Effector memory CD4-positive, alpha-beta T cell (primary cell): Measurements from ENCODE around the gene PPP2R5C.
A peak's percentile ranks its signal among the peaks of the same experiment; 100 is the strongest.
"Not testable (repeated sequence)": the region's sequence is repeated elsewhere in the genome, so short reads cannot be mapped to it uniquely, and the experiment has no call there.

Experiments used
- DNase-seq, 3 donors: peaks; one replicate each; pipeline ENCODE4 v3.0.0-alpha.2; 2020
- H3K27ac ChIP-seq: 2 replicates; pipeline ENCODE4 v1.7.0; 2013; ENCODE audit warnings: mild to moderate bottlenecking, low read length, moderate library complexity; ENCODE audit not compliant: insufficient read depth, poor library complexity, severe bottlenecking
- H3K27me3 ChIP-seq: replicated peaks from 2 replicates; pipeline ENCODE4 v1.7.0; 2013; ENCODE audit warnings: mild to moderate bottlenecking, low read length; ENCODE audit not compliant: insufficient read depth, control insufficient read depth, poor library complexity, severe bottlenecking
- H3K36me3 ChIP-seq: 2 replicates; pipeline ENCODE4 v1.7.0; 2013; ENCODE audit warnings: mild to moderate bottlenecking, low read length, moderate library complexity; ENCODE audit not compliant: control insufficient read depth, insufficient read depth
- H3K4me1 ChIP-seq: 2 replicates; pipeline ENCODE4 v1.7.0; 2013; ENCODE audit warnings: low read length, mild to moderate bottlenecking; ENCODE audit not compliant: control insufficient read depth, insufficient read depth, poor library complexity, severe bottlenecking
- H3K4me3 ChIP-seq: 2 replicates; pipeline ENCODE4 v1.7.0; 2013; ENCODE audit warnings: low read length, low read depth, mild to moderate bottlenecking; ENCODE audit not compliant: insufficient read depth, poor library complexity, severe bottlenecking
- H3K9me3 ChIP-seq: 2 replicates; pipeline ENCODE4 v1.7.0; 2013; ENCODE audit warnings: mild to moderate bottlenecking, low read length, moderate library complexity; ENCODE audit not compliant: control insufficient read depth

Gene PPP2R5C

DNA sequence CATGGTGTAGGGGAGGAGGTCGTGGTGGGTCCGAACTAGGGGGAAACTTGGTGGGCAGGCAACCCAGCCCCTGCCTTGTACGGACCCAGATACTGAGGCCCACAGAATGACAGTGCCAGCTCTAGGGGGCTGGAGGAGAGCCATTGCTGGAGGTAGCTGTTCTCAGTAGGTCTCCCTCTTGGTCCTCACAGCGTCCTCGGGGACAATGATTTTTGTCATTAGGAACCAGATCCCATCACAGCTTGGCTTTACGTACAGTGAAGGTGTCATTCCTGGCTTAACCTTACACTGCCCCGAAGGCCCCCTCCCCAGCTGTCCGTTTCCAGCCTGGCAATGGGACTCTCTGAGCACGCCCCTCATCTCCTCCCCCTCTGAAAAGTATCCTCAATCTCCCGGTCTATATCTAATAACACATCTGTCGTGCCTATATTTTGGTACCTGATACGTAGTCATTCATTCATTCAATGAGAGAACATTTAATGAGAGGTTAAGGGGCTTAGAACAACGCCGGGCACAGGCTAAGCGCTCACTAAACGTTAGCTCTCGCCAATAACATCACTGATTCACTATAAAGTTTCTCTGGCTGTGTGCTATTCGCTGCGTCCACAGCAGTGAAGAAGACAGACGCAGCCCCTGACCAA, 202.3 kb downstream of the PPP2R5C start:
- Histone ChIP-seq H3K4me3 (no peak overlapping the region), H3K27ac (no peak overlapping the region), H3K4me1 (no peaks in the 10 kb centered on the region), H3K36me3 (no peaks in the 10 kb centered on the region), H3K9me3 (no peaks in the 10 kb centered on the region), H3K27me3 (no peaks in the 10 kb centered on the region)
- no peak for DNase-seq

DNA sequence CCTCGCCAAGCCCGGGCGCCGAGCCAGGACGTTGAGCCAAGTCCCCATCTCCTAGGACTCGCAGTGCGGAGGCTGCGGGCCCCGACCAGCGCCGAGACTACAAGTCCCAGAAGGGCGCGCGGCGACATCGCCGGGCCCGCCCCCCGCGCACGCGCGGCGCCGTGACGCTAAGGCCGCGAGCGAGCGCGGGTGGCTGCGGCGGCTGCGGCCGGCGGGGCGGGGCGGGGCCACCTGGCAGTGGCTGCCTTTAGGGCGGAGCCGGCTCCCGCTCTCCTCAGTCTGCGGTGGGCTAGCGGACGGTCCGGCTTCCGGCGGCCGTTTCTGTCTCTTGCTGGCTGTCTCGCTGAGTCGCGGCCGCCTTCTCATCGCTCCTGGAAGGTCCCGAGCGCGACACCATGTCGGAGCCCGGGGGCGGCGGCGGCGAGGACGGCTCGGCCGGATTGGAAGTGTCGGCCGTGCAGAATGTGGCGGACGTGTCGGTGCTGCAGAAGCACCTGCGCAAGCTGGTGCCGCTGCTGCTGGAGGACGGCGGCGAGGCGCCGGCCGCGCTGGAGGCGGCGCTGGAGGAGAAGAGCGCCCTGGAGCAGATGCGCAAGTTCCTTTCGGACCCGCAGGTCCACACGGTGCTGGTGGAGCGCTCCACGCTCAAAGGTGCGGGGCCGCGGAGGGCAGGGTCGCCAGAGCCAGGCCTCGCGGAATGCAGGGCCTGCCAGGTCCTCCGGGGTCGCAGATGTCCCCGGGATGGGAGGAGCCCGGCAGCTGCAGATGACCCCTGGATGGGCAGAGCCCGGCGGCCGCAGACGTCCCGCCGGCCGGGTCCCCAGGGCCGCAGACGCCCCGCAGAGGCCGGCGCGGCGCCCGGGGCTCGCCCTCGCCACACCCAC, 203.0 kb downstream of the PPP2R5C start, which contains the start of gene DYNC1H1:
TSS of gene DYNC1H1 (plus strand) at position 277 of the 884 bp plus-strand sequence. CDS start at position 396, 119 bp downstream.
- no peaks in the 10 kb centered on the region for H3K9me3 ChIP-seq
- no peaks in the 10 kb centered on the region for H3K4me1 ChIP-seq
- H3K4me3 ChIP-seq: peak within 1 kb of the TSS; percentile 99

DNA sequence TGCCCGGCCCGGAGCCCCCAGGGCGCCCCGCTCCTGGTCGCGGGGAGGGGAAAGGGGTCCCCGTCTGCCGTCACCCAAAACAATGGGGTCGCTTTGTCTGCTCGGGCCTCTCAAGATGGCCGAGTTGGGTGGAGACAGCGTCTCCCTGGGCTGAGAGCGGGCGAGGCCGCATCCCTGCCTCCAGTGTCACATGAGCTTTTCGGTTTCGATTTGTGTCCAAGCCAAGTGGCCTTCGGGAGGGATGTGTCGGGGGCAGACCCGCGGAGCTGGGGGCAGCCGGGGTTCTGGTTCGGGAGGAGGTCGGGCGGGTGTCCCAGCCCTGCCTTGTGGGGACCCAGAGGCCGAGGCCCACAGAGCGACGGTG, 203.7 kb downstream of the PPP2R5C start:
- Histone ChIP-seq H3K27ac (peak overlapping the region; percentile 82), H3K4me1 (no peaks in the 10 kb centered on the region), H3K27me3 (no peaks in the 10 kb centered on the region), H3K36me3 (peaks cover 5% of the 10 kb centered on the region), H3K4me3 (peak overlapping the region; percentile 99), H3K9me3 (no peaks in the 10 kb centered on the region)
- peak; percentile 33 to 51 (median 39) for DNase-seq

More for the DNA sequence above, 203.0 kb downstream of the PPP2R5C start, which contains the start of gene DYNC1H1:
- no peaks in the 10 kb centered on the region for H3K27me3 ChIP-seq
- peak; percentile 80 to 85 (median 82) for DNase-seq
- peak within 1 kb of the TSS; percentile 82 for H3K27ac ChIP-seq
- H3K36me3 ChIP-seq: peaks cover 4% of the 10 kb centered on the region

DNA sequence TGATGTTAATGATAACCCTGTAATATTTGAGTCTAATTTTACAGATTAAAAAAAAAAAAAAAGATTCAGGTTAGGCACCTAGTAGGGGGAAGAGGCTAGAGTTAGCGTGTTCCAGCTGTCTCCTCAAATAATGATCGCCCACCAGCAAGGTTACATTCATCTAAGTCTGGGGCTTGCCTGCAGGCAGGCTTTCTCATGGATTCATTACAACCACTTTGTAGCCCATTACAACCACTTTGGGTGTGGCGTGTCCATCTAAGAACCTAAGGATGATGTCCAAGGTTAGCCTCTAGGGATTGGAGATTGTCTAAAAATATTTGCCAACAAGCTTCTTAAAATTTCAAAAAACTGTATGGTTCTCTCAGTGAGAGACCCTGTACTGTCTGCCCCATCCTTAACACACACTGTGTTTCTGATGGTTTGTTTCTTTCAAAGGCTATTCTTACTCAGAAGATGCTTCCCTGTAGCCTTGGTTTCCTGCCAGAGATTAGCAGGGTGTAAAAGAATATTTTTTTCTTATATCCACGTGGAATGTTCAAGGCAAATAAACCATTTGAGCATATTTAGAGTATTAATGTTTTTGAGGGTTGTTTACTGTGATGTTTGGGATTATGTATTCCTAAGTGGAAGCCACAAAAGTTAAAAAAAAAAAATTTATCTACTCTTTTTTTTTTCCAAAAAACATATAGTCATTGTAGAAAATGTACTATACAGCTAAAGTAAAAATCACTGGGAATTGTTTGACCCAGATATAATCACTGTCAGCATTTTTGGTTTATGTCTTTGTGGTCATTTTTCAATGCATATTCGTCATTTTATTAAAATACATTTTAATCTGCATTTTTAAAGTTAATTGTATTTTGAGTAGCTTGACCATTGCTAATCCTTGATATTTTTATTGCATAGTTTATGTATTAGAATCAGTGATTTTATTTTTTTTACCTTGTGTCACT, 204.5 kb downstream of the PPP2R5C start:
- DNase-seq: no peak

DNA sequence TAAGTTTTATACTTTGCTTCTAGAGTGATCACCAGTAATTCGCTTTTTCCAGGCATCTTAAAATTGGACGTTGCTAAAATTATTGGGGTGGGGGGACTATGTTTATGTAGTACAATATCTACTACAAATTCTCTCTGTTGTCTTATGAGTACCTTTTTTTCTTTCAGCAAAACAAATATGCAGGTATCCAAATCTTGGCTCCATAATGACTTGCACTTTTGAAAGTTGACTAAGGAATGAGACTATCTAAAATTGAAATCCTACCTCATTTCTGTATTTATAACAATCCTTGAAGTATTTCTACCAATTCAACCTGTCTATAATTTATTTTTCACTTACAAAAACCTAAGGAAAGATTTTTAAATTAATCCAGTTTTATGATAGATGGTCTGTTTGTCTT, 205.2 kb downstream of the PPP2R5C start:
- no peaks in the 10 kb centered on the region for H3K4me1 ChIP-seq
- no peak for DNase-seq
- no peak overlapping the region for H3K4me3 ChIP-seq
- H3K27ac ChIP-seq: peak overlapping the region; percentile 22
- no peaks in the 10 kb centered on the region for H3K27me3 ChIP-seq
- H3K36me3 ChIP-seq: peaks cover 5% of the 10 kb centered on the region
- H3K9me3 ChIP-seq: no peaks in the 10 kb centered on the region

More for the DNA sequence above, 204.5 kb downstream of the PPP2R5C start:
- Histone ChIP-seq H3K4me3 (peak overlapping the region; percentile 99), H3K36me3 (peaks cover 5% of the 10 kb centered on the region), H3K27me3 (no peaks in the 10 kb centered on the region), H3K27ac (peak overlapping the region; percentile 82), H3K4me1 (no peaks in the 10 kb centered on the region), H3K9me3 (no peaks in the 10 kb centered on the region)

DNA sequence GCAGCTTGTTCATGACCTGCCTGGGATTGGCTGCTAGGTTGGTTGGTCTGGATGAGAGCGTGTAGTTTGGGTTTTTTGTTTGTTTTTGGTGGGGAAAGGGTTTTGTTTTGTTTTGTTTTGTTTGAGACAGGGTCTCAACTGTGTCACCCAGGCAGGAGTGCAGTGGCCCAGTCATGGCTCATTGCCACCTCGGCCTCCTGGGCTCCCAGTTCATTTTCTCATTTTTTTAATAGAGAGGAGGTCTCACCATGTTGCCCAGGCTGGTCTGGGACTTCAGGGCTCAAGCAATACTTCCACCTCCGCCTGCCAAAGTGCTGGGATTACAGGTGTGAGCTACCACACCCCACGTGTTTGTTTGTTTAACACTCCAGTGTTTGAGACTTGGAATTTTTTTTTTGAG, 206.7 kb downstream of the PPP2R5C start:
- Histone ChIP-seq H3K4me1 (no peaks in the 10 kb centered on the region), H3K36me3 (peaks cover 5% of the 10 kb centered on the region), H3K4me3 (no peak overlapping the region), H3K27me3 (no peaks in the 10 kb centered on the region), H3K9me3 (no peaks in the 10 kb centered on the region), H3K27ac (no peak overlapping the region)
- no peak for DNase-seq

DNA sequence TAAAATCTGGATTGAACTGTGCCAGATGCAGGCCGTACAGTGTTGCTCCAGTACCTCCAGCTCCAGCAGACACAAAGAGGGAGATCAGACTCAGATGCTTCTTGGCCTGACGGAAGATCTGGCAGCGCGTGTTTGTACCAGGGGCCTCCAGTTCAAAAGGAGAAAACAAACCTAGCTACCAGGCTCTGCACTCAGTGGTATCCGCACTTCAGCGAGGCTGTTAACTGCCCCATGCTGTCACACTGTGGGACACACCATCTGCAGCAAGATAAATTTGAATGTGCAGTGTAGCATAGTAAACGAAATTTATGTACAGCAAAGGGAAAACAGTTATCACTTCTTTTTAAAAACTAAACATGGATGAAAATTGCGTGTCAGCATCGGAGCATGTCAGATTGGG, 208.0 kb downstream of the PPP2R5C start:
- no peak for DNase-seq
- no peak overlapping the region for H3K27ac ChIP-seq
- no peak overlapping the region for H3K4me3 ChIP-seq
- no peaks in the 10 kb centered on the region for H3K9me3 ChIP-seq
- H3K4me1 ChIP-seq: no peaks in the 10 kb centered on the region
- H3K36me3 ChIP-seq: peaks cover 5% of the 10 kb centered on the region
- no peaks in the 10 kb centered on the region for H3K27me3 ChIP-seq

DNA sequence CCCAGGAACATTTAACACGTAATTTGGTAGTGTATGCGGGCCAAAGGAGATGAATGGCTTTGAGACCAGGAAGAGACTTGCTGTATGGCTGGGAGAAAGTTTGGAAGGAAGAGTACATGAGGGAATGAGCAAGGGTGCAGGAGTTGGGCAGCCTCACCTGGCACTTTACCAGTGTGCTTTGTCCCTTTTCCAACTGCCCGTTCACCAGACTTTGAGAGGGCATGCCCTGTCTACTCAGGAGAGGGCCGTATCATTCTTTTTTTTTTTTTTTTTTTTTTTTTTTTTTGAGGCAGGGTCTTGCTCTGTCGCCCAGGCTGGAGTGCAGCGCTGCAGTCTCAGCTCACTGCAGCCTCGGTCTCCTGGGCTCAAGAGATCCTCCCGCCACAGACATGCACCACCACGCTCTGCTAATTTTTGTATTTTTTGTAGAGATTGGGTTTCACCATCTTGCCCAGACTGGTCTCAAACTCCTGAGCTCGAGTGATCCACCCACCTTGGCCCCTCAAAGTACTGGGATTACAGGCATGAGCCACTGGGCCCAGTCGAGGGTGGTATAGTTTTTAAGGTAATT, 209.4 kb downstream of the PPP2R5C start:
- no peak for DNase-seq
- H3K27ac ChIP-seq: no peak overlapping the region
- no peaks in the 10 kb centered on the region for H3K27me3 ChIP-seq
- H3K4me3 ChIP-seq: no peak overlapping the region
- H3K36me3 ChIP-seq: peaks cover 5% of the 10 kb centered on the region
- H3K4me1 ChIP-seq: no peaks in the 10 kb centered on the region
- no peaks in the 10 kb centered on the region for H3K9me3 ChIP-seq

DNA sequence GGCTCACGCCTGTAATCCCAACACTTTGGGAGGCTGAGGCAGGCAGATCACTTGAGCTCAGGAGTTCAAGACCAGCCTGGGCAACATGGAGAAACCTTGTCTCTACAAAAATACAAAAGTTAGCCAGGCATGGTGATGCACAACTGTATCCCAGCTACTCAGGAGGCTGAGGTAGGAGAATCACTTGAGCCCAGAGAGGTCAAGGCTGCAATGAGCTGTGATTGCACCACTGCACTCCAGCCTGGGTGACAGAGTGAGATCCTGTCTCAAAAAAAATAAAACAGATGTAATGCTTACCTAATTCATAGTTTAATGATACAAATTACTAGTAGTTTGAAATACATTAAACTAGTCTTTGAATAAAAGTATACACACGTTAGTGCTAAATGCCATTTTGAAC, 209.9 kb downstream of the PPP2R5C start:
- not testable (repeated sequence) for H3K36me3 ChIP-seq, H3K27me3 ChIP-seq, H3K9me3 ChIP-seq, DNase-seq, H3K27ac ChIP-seq, H3K4me3 ChIP-seq, H3K4me1 ChIP-seq
